Endothelial cell of umbilical vein (primary cell): ENCODE data around the gene DAZAP1. TPM values are rescaled to one million over a fixed set of nuclear protein-coding genes. Genes with fewer than 3 reads are reported as not detected.

Experiments
- BruUV-seq: library from RNA; stranded (reverse); fragments of 400-500 nt; replicated peaks from 2 replicates; lab custom pipeline; 2021; lab: Mats Ljungman, UMichigan
- CTCF ChIA-PET: fragments of 300-600, 350-600 bp; sonication (Branson Sonifier 250); formaldehyde crosslinking; loops from one replicate; lab custom pipeline; 2021; ENCODE audit warnings: antibody characterized with exemption, inconsistent platforms; lab: Charles Lee
- POLR2A ChIA-PET: fragments of 300-600, 350-600 bp; sonication (Branson Sonifier 250); formaldehyde crosslinking; loops from one replicate; lab custom pipeline; 2021; ENCODE audit warnings: antibody characterized with exemption, inconsistent platforms; lab: Charles Lee
- DNase-seq: peaks from one replicate; pipeline ENCODE4 v3.0.0-alpha.2; 2011; ENCODE audit warnings: low read depth, low spot score
- FAIRE-seq: peaks from 2 replicates; lab custom pipeline; 2011; peaks lifted over from hg19 to GRCh38; lab: Jason Lieb, UNC
- H2AFZ ChIP-seq: 2 replicates; pipeline ENCODE4 v1.6.0; 2012; ENCODE audit warnings: low read depth, low read length, control low read depth, inconsistent platforms
- H3K27ac ChIP-seq: 2 replicates; pipeline ENCODE4 v1.5.1; 2011; ENCODE audit warnings: low read depth, mild to moderate bottlenecking, control low read depth, low read length, moderate library complexity; ENCODE audit not compliant: insufficient read depth
- H3K27me3 ChIP-seq, 2 experiments: 2 replicates each; pipeline versions ENCODE4 v1.6.0 to v1.6.1; 2011; ENCODE audit warnings: low read length in 2 of 2, mixed read lengths in 1 of 2; ENCODE audit not compliant: control insufficient read depth in 2 of 2, insufficient read depth in 2 of 2
- H3K36me3 ChIP-seq, 2 experiments: 2 replicates in 1 of 2; 3 replicates in 1 of 2; pipeline ENCODE4 v1.5.1; 2011; ENCODE audit warnings: low read length in 2 of 2, mild to moderate bottlenecking in 1 of 2, moderate library complexity in 1 of 2; ENCODE audit not compliant: control insufficient read depth in 2 of 2, insufficient read depth in 2 of 2; ENCODE audit errors: extremely low read depth in 1 of 2
- H3K4me1 ChIP-seq: 3 replicates; pipeline ENCODE4 v1.5.1; 2011; ENCODE audit warnings: mild to moderate bottlenecking, low read length; ENCODE audit not compliant: control insufficient read depth, insufficient read depth; ENCODE audit errors: extremely low read depth
- H3K4me2 ChIP-seq: 2 replicates; pipeline ENCODE4 v1.6.1; 2011; ENCODE audit warnings: low read length, control low read depth, mixed read lengths; ENCODE audit not compliant: insufficient read depth
- H3K4me3 ChIP-seq, 3 experiments: fragments of 200-600 bp in 1 of 3; sonication (generic), shearing (Covaris generic) in 1 of 3; replicated peaks in 1 of 3; 2 replicates each; pipeline ENCODE4 v1.5.1; 2011 to 2016; ENCODE audit warnings: control low read depth in 3 of 3, low read length in 3 of 3, mild to moderate bottlenecking in 2 of 3, inconsistent platforms in 1 of 3, low read depth in 1 of 3, moderate library complexity in 1 of 3; ENCODE audit not compliant: insufficient read depth in 1 of 3
- H3K79me2 ChIP-seq: 2 replicates; pipeline ENCODE4 v1.6.0; 2012; ENCODE audit warnings: low read length, inconsistent platforms; ENCODE audit not compliant: control insufficient read depth, insufficient read depth
- H3K9ac ChIP-seq: replicated peaks from 2 replicates; pipeline ENCODE3; 2011; ENCODE audit warnings: low read length, control low read depth; ENCODE audit not compliant: insufficient read depth; ENCODE audit errors: extremely low read depth
- H3K9me1 ChIP-seq: replicated peaks from 3 replicates; pipeline ENCODE4 v1.6.0; 2011; ENCODE audit warnings: mild to moderate bottlenecking, low read length; ENCODE audit not compliant: control insufficient read depth, insufficient read depth; ENCODE audit errors: extremely low read depth
- H3K9me3 ChIP-seq: replicated peaks from 2 replicates; pipeline ENCODE4 v1.5.1; 2012; ENCODE audit warnings: low read length, inconsistent platforms; ENCODE audit not compliant: control insufficient read depth, insufficient read depth
- H4K20me1 ChIP-seq: replicated peaks from 2 replicates; pipeline ENCODE3; 2011; ENCODE audit warnings: mild to moderate bottlenecking, low read length; ENCODE audit not compliant: control insufficient read depth, insufficient read depth; ENCODE audit errors: extremely low read depth
- CTCF ChIP-seq, 2 donors: IDR thresholded peaks; 1 replicate in 1 of 2; 2 replicates in 1 of 2; pipeline ENCODE4 v1.5.1; 2011; ENCODE audit warnings: low read length in 2 of 2, mild to moderate bottlenecking in 2 of 2, moderate library complexity in 2 of 2, control low read depth in 1 of 2, inconsistent platforms in 1 of 2, low read depth in 1 of 2; ENCODE audit not compliant: insufficient read depth in 1 of 2; ENCODE audit errors: extremely low read depth in 1 of 2
- EZH2 ChIP-seq: IDR thresholded peaks from 2 replicates; pipeline ENCODE4 v1.6.1; 2012; ENCODE audit warnings: borderline replicate concordance, low read depth, mild to moderate bottlenecking, moderate library complexity, low read length, inconsistent platforms; ENCODE audit not compliant: severe bottlenecking
- FOS ChIP-seq: IDR thresholded peaks from 2 replicates; pipeline ENCODE4 v1.6.1; 2011; ENCODE audit warnings: mild to moderate bottlenecking, low read length, moderate library complexity, borderline replicate concordance; ENCODE audit not compliant: insufficient read depth
- GATA2 ChIP-seq: IDR thresholded peaks from 2 replicates; pipeline ENCODE4 v1.7.0; 2011; ENCODE audit warnings: low read depth, mild to moderate bottlenecking, moderate library complexity, mixed read lengths, low read length; ENCODE audit not compliant: insufficient read length, insufficient read depth
- JUN ChIP-seq: IDR thresholded peaks from 2 replicates; pipeline ENCODE4 v1.6.1; 2011; ENCODE audit warnings: borderline replicate concordance, low read depth; ENCODE audit not compliant: insufficient read length, insufficient read depth
- MAX ChIP-seq: IDR thresholded peaks from 2 replicates; pipeline ENCODE4 v1.6.1; 2011; ENCODE audit not compliant: insufficient read depth, insufficient read length
- MYC ChIP-seq: IDR thresholded peaks from one replicate; pipeline ENCODE4 v1.6.1; 2011; ENCODE audit warnings: mild to moderate bottlenecking, low read depth, low read length
- POLR2A ChIP-seq: IDR thresholded peaks from 2 replicates; pipeline ENCODE4 v1.6.1; 2012; ENCODE audit warnings: low read depth, mild to moderate bottlenecking, control low read depth, low read length
- POLR2AphosphoS5 ChIP-seq: IDR thresholded peaks from 2 replicates; pipeline ENCODE4 v1.6.1; 2012; ENCODE audit warnings: low read depth, mild to moderate bottlenecking, control low read depth, low read length, moderate library complexity; ENCODE audit not compliant: insufficient read depth
- dilution Hi-C: fragments of 300-500 bp; cut with MboI; formaldehyde crosslinking; loops from one replicate; pipeline ENCODE4 v1.15.0; 2019; ENCODE audit warnings: low sequenced_read_pairs; ENCODE audit not compliant: extremely low pct_ligation_motif_present
- intact Hi-C: fragments of 100-400 bp; cut with micrococcal nuclease; formaldehyde crosslinking; loops from one replicate; pipeline ENCODE4 v1.10.0; 2022
- polyA plus RNA-seq, 4 experiments: library from polyadenylated mRNA; depleted of rRNA in 3 of 4; stranded (reverse) in 3 of 4; unstranded in 1 of 4; fragments of >200 nt; gene quantifications; 2 replicates each; pipeline versions ENCODE4 v1.2.1 to v1.2.3, GENCODE V29; 2011 to 2012; ENCODE audit warnings: missing spikeins in 1 of 4
- total RNA-seq: library from RNA; stranded (reverse); gene quantifications from 2 replicates; pipeline ENCODE4 v1.2.3, GENCODE V29; 2021

Gene DAZAP1
- total and polyA plus RNA-seq, 2 donors (not counting 3 experiments of a cell fraction or from before 2014, with no cell fraction given): 50.1 to 187 TPM

- no peak overlapping the region for H3K9ac ChIP-seq
- H4K20me1 ChIP-seq: no peaks in the 10 kb centered on the region
- DNase-seq (no peak), FAIRE-seq (no peak)
- CTCF ChIA-PET: interaction anchor here (0.8 kb wide), 1 partner anchor 153 kb away, joined by 4 read pairs; no protein-coding TSS in a partner anchor
- POLR2A ChIA-PET: no interaction called here
- H3K79me2 ChIP-seq: no peaks in the 10 kb centered on the region
- no peak overlapping the region for H3K27ac ChIP-seq
- H2AFZ ChIP-seq: no peak overlapping the region
- BruUV-seq: no TSS peak
- H3K36me3 ChIP-seq: peaks cover 0 to 3% of the 10 kb centered on the region in 2 experiments
- dilution Hi-C loops (no loop called here), intact Hi-C loops (no loop called here)
- no peaks in the 10 kb centered on the region for H3K9me3 ChIP-seq
- no peak overlapping the region for H3K4me3 ChIP-seq
- peaks cover 12% of the 10 kb centered on the region for H3K4me1 ChIP-seq
- no peaks in the 10 kb centered on the region for H3K27me3 ChIP-seq
- no peak for TF ChIP-seq EZH2
- TF ChIP-seq MAX: no peak
- no peak for TF ChIP-seq GATA2
- TF ChIP-seq MYC: no peak
- no peaks in the 10 kb centered on the region for H3K9me1 ChIP-seq
- H3K4me2 ChIP-seq: no peak overlapping the region
These were observed 9.5 kb upstream of the DAZAP1 start for GRCh38 chr19:1397838-1398237.

- H3K27ac ChIP-seq: no peak overlapping the region
- no peaks in the 10 kb centered on the region for H3K79me2 ChIP-seq
- no peaks in the 10 kb centered on the region for H3K27me3 ChIP-seq
- no peaks in the 10 kb centered on the region for H3K36me3 ChIP-seq
- no peaks in the 10 kb centered on the region for H3K9me1 ChIP-seq
- dilution Hi-C loops: no loop called here
- no peak overlapping the region for H3K4me3 ChIP-seq
- no peak for FAIRE-seq
- no peak overlapping the region for H2AFZ ChIP-seq
- H3K9me3 ChIP-seq: no peaks in the 10 kb centered on the region
- no peaks in the 10 kb centered on the region for H4K20me1 ChIP-seq
- ChIA-PET POLR2A (no interaction called here), CTCF (no interaction called here)
- TF ChIP-seq MYC: no peak
- TF ChIP-seq JUN: no peak
- no peak for TF ChIP-seq GATA2
- no peak for TF ChIP-seq CTCF (IDR thresholded peaks at IDR 0.05; ENCODE audit: extremely low read depth in 1 of 2, insufficient read depth in 1 of 2, low read depth in 1 of 2, low read length in 2 of 2)
- no peak for TF ChIP-seq FOS
- TF ChIP-seq MAX: no peak
- no peak for TF ChIP-seq POLR2A
- TF ChIP-seq EZH2: no peak
- no peak for TF ChIP-seq POLR2AphosphoS5
- H3K9ac ChIP-seq: no peak overlapping the region
- intact Hi-C loops: no loop called here
- no peak for DNase-seq
- no TSS peak for BruUV-seq
- H3K4me1 ChIP-seq: peaks cover 12% of the 10 kb centered on the region
- H3K4me2 ChIP-seq: no peak overlapping the region
These were observed 8.3 kb upstream of the DAZAP1 start for GRCh38 chr19:1399079-1399478.
